Stimulated activated CD4-positive, alpha-beta T cell treated with anti-CD3 and anti-CD28 coated beads, Interleukin-15, amount 100 ng/mL, for 24 hours (primary cell): ENCODE data around the gene SKP2.
"Not testable (repeated sequence)": the region's sequence is repeated elsewhere in the genome, so short reads cannot be mapped to it uniquely, and the experiment has no call there.

Experiments
- DNase-seq: peaks from one replicate; pipeline ENCODE4 v3.0.0-alpha.2; 2020

Gene SKP2

GRCh38 chr5:36158144-36158543 is 6.2 kb downstream of the SKP2 start:
- no peak for DNase-seq

- DNase-seq: no peak
Measured at GRCh38 chr5:36160617-36161016, 8.7 kb downstream of the SKP2 start.

DNA sequence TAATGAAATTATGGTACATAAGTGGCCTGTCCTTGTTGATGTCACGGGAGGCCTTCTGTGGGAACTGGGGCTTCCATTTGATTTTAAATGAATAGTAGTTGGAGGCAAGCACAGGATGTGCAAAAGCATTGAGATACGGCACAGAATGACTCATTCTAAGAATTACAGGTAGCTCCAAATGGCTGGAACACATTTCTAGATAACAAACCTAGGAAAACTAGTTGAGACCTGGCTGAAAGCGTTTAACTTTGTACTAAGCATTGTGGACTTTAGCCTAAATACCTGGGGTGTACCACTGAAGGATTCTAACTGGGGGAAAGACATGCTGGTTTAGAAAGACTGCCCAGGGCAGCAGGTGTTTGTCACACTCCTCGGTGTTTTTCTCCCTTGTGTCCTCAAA is 9.4 kb downstream of the SKP2 start:
- DNase-seq: no peak

- DNase-seq: no peak
Measured at GRCh38 chr5:36162810-36163486, 11.0 kb downstream of the SKP2 start.

DNA sequence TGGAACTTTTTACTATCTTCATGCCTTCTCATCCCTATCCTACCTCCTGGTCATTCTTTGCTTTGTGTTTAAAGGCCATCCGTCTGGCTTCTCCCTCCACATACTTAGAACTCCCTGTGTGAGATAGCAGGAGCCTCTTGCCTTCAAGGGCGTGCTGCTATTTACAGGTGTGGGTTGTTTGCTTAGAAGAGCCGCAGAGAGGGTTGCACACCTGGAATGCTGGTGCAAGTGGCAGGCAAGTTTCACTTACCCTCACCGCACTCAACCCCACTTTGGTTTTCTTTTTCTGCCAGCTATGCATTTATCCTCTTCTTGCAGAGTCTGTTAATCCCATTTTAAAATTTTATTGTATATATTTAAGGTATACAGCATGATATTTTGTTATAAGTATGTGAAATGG is 12.6 kb downstream of the SKP2 start:
- DNase-seq: no peak

GRCh38 chr5:36168737-36169136 is 16.8 kb downstream of the SKP2 start:
- DNase-seq: no peak

GRCh38 chr5:36170832-36171424 is 19.0 kb downstream of the SKP2 start:
- no peak for DNase-seq

- no peak for DNase-seq
Measured at GRCh38 chr5:36172599-36172998, 20.7 kb downstream of the SKP2 start.

GRCh38 chr5:36173426-36173825 is 21.5 kb downstream of the SKP2 start:
- no peak for DNase-seq

GRCh38 chr5:36174119-36174518 is 22.2 kb downstream of the SKP2 start:
- no peak for DNase-seq

DNA sequence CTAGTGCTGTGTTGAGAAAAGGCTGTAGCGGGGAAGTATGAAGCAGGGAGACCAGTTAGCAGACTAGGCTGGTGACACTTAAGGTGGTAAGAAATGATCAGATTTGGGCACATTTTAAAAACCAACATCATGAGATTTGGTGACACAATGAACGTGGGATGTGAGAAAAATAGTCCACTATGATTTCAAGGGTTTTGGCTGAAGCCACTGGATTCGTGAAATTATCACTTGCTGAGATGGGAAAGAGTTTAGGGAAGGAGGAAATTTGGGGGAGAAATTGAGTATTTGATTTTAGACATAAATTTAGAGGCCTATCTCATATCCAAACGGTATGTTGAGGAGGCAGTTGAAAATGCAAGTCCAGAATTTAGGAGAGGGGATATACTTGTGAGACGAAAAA is 23.1 kb downstream of the SKP2 start:
- DNase-seq: no peak

GRCh38 chr5:36177154-36177553 is 25.2 kb downstream of the SKP2 start:
- DNase-seq: no peak

- no peak for DNase-seq
Measured at GRCh38 chr5:36177715-36178523, 26.0 kb downstream of the SKP2 start.

DNA sequence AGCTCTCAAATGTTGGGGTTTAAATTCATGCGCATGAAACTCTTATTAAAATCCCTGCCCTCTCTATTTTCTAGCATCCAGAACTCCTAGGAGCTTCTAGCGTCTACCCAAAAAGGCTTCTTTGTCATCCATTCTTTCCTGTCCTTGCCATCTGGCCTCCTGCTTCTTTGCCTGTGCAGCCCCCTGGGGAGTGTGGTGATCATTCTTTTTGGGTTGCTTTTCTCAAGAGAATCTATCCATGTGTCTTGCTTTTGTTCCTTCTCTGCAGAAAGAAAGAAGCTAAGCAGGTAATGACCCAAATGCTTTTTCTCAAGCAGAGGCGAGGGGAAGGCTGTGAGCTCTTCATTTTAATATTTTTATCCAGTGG is 26.6 kb downstream of the SKP2 start:
- DNase-seq: no peak

GRCh38 chr5:36179950-36180349 is 28.0 kb downstream of the SKP2 start:
- no peak for DNase-seq

DNA sequence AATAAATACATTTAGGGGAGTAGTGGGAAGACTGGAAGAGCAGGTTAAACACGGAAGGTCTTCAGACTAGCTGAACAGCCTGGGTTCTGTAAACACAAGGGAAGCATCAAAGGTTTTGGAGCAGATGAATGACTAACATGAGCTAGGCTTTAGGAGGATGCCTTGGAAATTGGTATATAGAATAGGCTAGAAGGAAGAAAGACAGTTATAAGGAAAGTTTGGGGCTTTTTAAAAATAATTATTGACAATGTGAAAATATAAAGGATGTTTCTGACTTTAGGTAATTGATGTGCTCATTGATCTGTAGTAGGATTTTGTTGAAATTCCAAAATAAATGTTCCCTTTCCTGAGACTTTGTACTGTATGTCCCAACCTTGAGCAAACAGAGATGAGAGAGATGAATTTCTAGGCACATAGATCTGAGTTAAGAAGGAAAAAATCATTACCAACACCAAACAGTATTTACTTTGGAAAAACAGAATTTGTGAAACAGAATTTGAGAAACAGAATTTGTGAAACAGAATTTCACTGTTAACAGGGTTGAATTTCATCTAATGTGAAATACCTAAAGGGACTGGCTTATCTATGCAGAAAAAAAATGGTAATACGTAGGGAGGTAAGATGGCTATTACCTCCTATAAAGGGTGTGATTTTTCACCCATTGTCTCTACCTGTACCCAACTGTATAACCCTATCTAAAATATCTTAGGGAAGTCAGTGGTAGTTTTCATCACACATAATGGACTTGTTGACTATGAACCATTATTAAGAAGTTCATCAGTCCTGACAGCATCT is 28.8 kb downstream of the SKP2 start:
- DNase-seq: no peak

- DNase-seq: no peak
Measured at GRCh38 chr5:36181774-36182173, 29.9 kb downstream of the SKP2 start.

DNA sequence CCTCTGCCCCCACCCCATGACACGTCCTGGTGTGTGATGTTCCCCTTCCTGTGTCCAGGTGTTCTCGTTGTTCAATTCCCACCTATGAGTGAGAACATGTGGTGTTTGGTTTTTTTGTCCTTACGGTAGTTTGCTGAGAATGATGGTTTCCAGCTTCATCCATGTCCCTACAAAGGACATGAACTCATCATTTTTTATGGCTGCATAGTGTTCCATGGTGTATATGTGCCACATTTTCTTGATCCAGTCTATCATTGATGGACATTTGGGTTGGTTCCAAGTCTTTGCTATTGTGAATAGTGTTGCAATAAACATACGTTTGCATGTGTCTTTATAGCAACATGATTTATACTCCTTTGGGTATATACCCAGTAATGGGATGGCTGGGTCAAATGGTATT is 32.5 kb downstream of the SKP2 start:
- not testable (repeated sequence) for DNase-seq

DNA sequence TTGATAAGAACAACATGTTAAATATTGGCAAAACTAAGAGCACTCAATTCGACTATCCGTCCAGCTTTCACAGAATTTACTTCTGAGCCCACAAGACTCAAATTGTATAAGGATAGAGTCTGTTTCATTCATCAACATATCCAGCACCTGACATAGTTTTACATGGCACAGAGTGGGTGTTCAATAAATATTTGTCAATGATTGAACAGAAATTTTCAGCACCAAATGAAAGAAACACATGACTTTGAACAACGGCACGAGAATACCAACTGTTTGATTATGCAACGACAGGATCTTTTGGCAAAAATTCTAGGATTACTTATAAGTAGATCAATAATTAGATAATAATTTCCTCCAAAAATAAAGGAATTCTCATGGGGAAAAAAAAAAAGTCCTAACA is 41.8 kb downstream of the SKP2 start:
- DNase-seq: no peak

DNA sequence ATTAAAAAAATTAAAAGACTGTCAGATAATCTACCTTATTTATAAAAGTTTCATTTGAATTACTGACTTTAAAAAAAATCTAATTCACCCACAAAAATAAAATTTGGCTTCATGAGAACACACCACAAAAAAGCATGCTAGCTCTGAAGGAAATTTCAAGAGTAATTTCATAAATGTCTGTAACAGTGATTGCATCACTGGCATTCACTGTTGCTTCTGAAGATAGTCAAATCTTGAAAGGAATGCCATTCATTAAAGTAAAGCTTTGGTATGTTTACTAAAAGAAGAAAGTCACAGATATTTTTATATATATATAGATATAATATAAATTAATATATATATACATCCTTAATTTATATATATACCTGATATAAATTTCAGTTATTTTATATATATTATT is 46.4 kb downstream of the SKP2 start:
- DNase-seq: no peak

- not testable (repeated sequence) for DNase-seq
Measured at GRCh38 chr5:36198783-36199182, 46.9 kb downstream of the SKP2 start.

GRCh38 chr5:36199620-36200019 is 47.7 kb downstream of the SKP2 start:
- no peak for DNase-seq

DNA sequence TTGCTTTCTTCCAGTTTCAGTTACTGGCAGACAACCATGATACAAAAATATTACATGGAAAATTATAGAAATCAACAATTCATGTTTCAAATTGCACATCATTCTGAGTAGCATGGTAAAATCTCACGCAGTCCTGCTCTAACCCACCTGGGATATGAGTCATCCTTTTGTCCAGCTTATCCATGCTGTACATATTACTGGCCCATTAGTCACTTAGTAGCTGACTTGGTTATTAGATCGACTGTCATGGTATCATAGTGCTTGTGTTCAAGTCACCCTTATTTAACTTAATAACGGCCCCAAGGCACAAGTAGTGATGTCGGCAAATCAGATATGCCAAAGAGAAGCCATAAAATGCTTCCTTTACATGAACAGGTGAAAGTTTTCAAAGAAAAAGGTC is 48.6 kb downstream of the SKP2 start:
- DNase-seq: no peak
